K562 (cell line): ENCODE results near the gene TFDP1. TPM values are rescaled to one million over a fixed set of nuclear protein-coding genes. Genes with fewer than 3 reads are reported as not detected.

Source experiments
- ATAC-seq: fragments of 200-7000 bp; cut with Tn5 transposase; 3 replicates; pipeline ENCODE4 v1.9.1; 2020; ENCODE audit warnings: moderate library complexity
- BruUV-seq: library from RNA; stranded (reverse); fragments of 400-500 nt; replicated peaks from 2 replicates; lab custom pipeline; 2021; lab: Mats Ljungman, UMichigan
- CTCF ChIA-PET: fragments of 300-600 bp; formaldehyde crosslinking; extraction: SDS; loops from one replicate; lab custom pipeline; 2021; ENCODE audit warnings: low intra/inter-chr PET ratio; lab: Yijun Ruan, JAX
- POLR2A ChIA-PET: fragments of 300-600, 350-650 bp; sonication (Branson Sonifier 250); formaldehyde crosslinking; extraction: SDS; loops from one replicate; lab custom pipeline; 2021; ENCODE audit warnings: antibody characterized with exemption, inconsistent platforms; lab: Yijun Ruan, JAX
- DNase-seq, 4 experiments: peaks; one replicate each; pipeline versions ENCODE4 v3.0.0 to v3.0.0-alpha.2; 2011 to 2018; ENCODE audit warnings: low spot score in 3 of 4, mixed read lengths in 3 of 4; ENCODE audit errors: extremely low read depth in 1 of 4
- FAIRE-seq: peaks from 2 replicates; lab custom pipeline; 2011; peaks lifted over from hg19 to GRCh38; lab: Jason Lieb, UNC
- H2AFZ ChIP-seq: 2 replicates; pipeline ENCODE4 v1.6.0; 2011; ENCODE audit warnings: low read depth, low read length, control low read depth, inconsistent platforms
- H3K27ac ChIP-seq: fragments of 200-600 bp; 3 replicates; pipeline ENCODE4 v1.8.0; 2011; ENCODE audit warnings: low read depth, mild to moderate bottlenecking, control low read depth, inconsistent platforms, low read length, moderate library complexity, mixed read lengths; ENCODE audit errors: extremely low read depth
- H3K27me3 ChIP-seq, 2 experiments: fragments of 300-600 bp in 1 of 2; 2 replicates in 1 of 2; 3 replicates in 1 of 2; pipeline versions ENCODE4 v1.6.0 to v1.8.0; 2011; ENCODE audit warnings: inconsistent platforms in 2 of 2, low read length in 2 of 2, mild to moderate bottlenecking in 1 of 2, mixed read lengths in 1 of 2, moderate library complexity in 1 of 2; ENCODE audit not compliant: control insufficient read depth in 2 of 2, insufficient read depth in 2 of 2
- H3K36me3 ChIP-seq: fragments of 300-600 bp; 3 replicates; pipeline ENCODE4 v1.8.0; 2011; ENCODE audit warnings: mild to moderate bottlenecking, low read length, inconsistent platforms; ENCODE audit not compliant: control insufficient read depth, insufficient read depth
- H3K4me1 ChIP-seq, 2 experiments: fragments of 200-600 bp in 1 of 2; replicated peaks in 1 of 2; 2 replicates in 1 of 2; 3 replicates in 1 of 2; pipeline versions ENCODE4 v1.5.1 to v1.8.0; 2011; ENCODE audit warnings: inconsistent platforms in 2 of 2, low read length in 2 of 2, mild to moderate bottlenecking in 1 of 2, mixed read lengths in 1 of 2, moderate library complexity in 1 of 2; ENCODE audit not compliant: control insufficient read depth in 2 of 2, insufficient read depth in 2 of 2
- H3K4me2 ChIP-seq: 2 replicates; pipeline ENCODE4 v1.6.1; 2011; ENCODE audit warnings: low read length, control low read depth, inconsistent platforms, mixed read lengths; ENCODE audit not compliant: insufficient read depth
- H3K4me3 ChIP-seq: fragments of 200-600 bp; sonication (generic), shearing (Covaris generic); 2 replicates; pipeline ENCODE4 v1.5.1; 2016; ENCODE audit warnings: control low read depth, inconsistent platforms
- H3K79me2 ChIP-seq: fragments of 200-600 bp; 3 replicates; pipeline ENCODE4 v1.8.0; 2011; ENCODE audit warnings: low read length, inconsistent platforms; ENCODE audit not compliant: control insufficient read depth, insufficient read depth
- H3K9ac ChIP-seq, 2 experiments: 2 replicates each; pipeline versions ENCODE4 v1.6.0 to v1.6.1; 2011; ENCODE audit warnings: low read depth in 2 of 2, low read length in 2 of 2, control low read depth in 1 of 2, inconsistent platforms in 1 of 2, mild to moderate bottlenecking in 1 of 2, mixed read lengths in 1 of 2; ENCODE audit not compliant: insufficient read depth in 1 of 2
- H3K9me1 ChIP-seq: one replicate; pipeline ENCODE4 v1.6.0; 2011; ENCODE audit warnings: inconsistent platforms, mild to moderate bottlenecking, low read length, moderate library complexity; ENCODE audit not compliant: control insufficient read depth, insufficient read depth
- H3K9me3 ChIP-seq: replicated peaks from 2 replicates; pipeline ENCODE4 v1.5.1; 2011; ENCODE audit warnings: low read depth, low read length, inconsistent platforms; ENCODE audit not compliant: control insufficient read depth, insufficient read depth
- H4K20me1 ChIP-seq: replicated peaks from 2 replicates; pipeline ENCODE4 v1.6.1; 2011; ENCODE audit warnings: low read length, inconsistent platforms, mixed read lengths; ENCODE audit not compliant: control insufficient read depth, insufficient read depth
- ELF2 ChIP-seq: fragments of 250-450 bp; sonication (Bioruptor Pico); IDR thresholded peaks from 2 replicates; pipeline ENCODE4 v1.5.0; 2021; ENCODE audit warnings: mild to moderate bottlenecking
- ESRRA ChIP-seq: fragments of 450-650 bp; IDR thresholded peaks from 2 replicates; pipeline ENCODE4 v1.6.1; 2014; ENCODE audit warnings: low read depth, mild to moderate bottlenecking, moderate library complexity, borderline replicate concordance
- NFATC3 ChIP-seq: fragments of 450-650 bp; IDR thresholded peaks from 2 replicates; pipeline ENCODE4 v1.6.1; 2017; ENCODE audit warnings: mild to moderate bottlenecking
- RNF219 ChIP-seq: fragments of 250-450 bp; sonication (Bioruptor Pico); IDR thresholded peaks from 2 replicates; pipeline ENCODE4 v1.5.0; 2022; ENCODE audit warnings: mild to moderate bottlenecking
- ZNF263 ChIP-seq: sonication (generic); formaldehyde crosslinking; IDR thresholded peaks from 2 replicates; pipeline ENCODE4 v1.8.0; 2022; ENCODE audit warnings: mild to moderate bottlenecking, missing genetic modification reagents, borderline replicate concordance
- WGBS: fragments of 100-300 bp; shearing (Covaris generic); methylation state at CpG from one replicate; pipeline ENCODE4 v1.1.6; 2016; ENCODE audit warnings: low coverage, mixed read lengths; ENCODE audit not compliant: insufficient coverage; ENCODE audit errors: missing lambda C conversion rate; 5-methylcytosine and 5-hydroxymethylcytosine counted together
- in situ Hi-C: fragments of 300-500 bp; cut with MboI; formaldehyde crosslinking; loops from 4 replicates; pipeline ENCODE4 v1.15.0; 2018; ENCODE audit warnings: inconsistent platforms, mixed read lengths
- intact Hi-C: fragments of 100-400 bp; cut with micrococcal nuclease; formaldehyde crosslinking; loops from 2 replicates; pipeline ENCODE4 v1.14.2; 2022
- polyA plus RNA-seq, 8 experiments: library from polyadenylated mRNA; depleted of rRNA in 4 of 8; stranded (reverse) in 5 of 8; unstranded in 3 of 8; fragments of >200 nt; fragmentation: Nextera tagmentation in 2 of 8; fragmentation: Illumina TruSeq in 1 of 8; extraction: Ambion mirVana in 2 of 8; extraction: Trizol in 1 of 8; gene quantifications; 2 replicates each; pipeline versions ENCODE4 v1.2.1 to v1.2.3, GENCODE V29; 2011 to 2014; ENCODE audit warnings: inconsistent platforms in 1 of 8, missing spikeins in 1 of 8
- total RNA-seq, 7 experiments: library from RNA; depleted of rRNA in 6 of 7; stranded (reverse); fragments of >200 nt in 6 of 7; fragmentation: Illumina TruSeq in 2 of 7; extraction: Trizol in 2 of 7; gene quantifications; 2 replicates each; pipeline versions ENCODE4 v1.2.1 to v1.2.3, GENCODE V29; 2011 to 2021; ENCODE audit warnings: low replicate concordance in 1 of 7
- TF ChIP-seq, protein P1 (sequence below): fragments of 450-650 bp; formaldehyde crosslinking; IDR thresholded peaks from 2 replicates; pipeline ENCODE4 v1.4.0; 2020; ENCODE audit warnings: mild to moderate bottlenecking, moderate library complexity
- TF ChIP-seq, protein P2 (sequence below): sonication (generic); formaldehyde crosslinking; IDR thresholded peaks from 2 replicates; pipeline ENCODE4 v1.8.1; 2023; ENCODE audit warnings: mild to moderate bottlenecking, missing genetic modification reagents

TFDP1 gene
- total and polyA plus RNA-seq, 9 of the 15 experiments (the other 6 are each of a cell fraction or from before 2014, with no cell fraction given) = 33.8 to 145 (median 69.1) TPM

DNA sequence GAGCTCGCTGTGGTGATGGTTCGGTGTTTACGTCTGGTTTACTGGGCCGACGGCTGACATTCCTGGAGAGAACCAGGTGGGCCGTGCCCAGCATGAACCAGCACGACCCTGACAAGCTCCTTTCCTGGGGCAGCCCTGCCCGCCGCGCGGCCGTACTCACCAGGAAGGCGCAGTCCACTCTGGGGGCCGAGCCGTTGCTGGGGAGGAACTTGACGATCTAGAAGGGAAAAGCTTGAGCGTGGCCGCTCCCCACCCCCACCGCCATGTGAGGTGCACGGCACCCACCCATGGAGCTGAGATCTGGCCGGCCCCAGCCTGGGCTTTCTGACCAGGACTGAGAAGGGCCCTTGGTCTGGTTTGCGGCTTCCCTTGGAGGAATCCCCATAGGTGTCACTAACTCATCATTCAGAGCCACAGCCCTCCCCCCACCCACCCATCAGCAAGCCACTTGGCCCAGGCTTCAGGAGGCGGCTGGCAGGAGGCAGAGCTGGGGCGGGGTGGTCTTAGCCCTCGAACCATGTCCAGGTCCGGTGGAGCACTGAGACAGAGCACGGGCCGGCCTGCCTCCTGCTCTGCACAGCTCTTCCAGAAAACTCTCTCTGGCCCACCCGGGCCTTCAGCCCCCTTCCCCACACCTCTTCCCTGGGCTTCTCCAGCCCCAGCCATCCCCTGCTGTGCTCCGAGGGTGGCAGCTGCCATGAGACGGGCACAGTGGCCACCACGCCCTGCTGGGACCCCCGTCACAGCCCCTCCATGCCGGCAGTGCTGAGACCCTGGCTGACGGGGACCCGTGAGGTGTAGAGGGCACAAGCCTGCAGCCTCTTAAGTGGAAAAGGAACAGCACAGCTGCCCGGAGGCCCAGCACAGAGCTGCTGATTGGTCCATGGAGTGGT, 67.2 kb downstream of the TFDP1 start (continued):
- TF ChIP-seq, protein P1, sequence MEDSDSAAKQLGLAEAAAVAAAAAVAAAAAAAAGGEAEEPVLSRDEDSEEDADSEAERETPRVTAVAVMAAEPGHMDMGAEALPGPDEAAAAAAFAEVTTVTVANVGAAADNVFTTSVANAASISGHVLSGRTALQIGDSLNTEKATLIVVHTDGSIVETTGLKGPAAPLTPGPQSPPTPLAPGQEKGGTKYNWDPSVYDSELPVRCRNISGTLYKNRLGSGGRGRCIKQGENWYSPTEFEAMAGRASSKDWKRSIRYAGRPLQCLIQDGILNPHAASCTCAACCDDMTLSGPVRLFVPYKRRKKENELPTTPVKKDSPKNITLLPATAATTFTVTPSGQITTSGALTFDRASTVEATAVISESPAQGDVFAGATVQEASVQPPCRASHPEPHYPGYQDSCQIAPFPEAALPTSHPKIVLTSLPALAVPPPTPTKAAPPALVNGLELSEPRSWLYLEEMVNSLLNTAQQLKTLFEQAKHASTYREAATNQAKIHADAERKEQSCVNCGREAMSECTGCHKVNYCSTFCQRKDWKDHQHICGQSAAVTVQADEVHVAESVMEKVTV (CRISPR knock-in tag) = no peak

- intact Hi-C loops (no loop called here), in situ Hi-C loops (loop anchor here (10.0 kb wide), 1 partner anchor 262 kb away; no protein-coding TSS in a partner anchor)
- Histone ChIP-seq H3K79me2 (no peaks in the 10 kb centered on the region), H3K9ac (no peak overlapping the region), H3K27me3 (peaks cover 15 to 61% of the 10 kb centered on the region in 2 experiments; a peak in 4 of 5 replicates), H3K36me3 (no peaks in the 10 kb centered on the region), H3K9me1 (no peaks in the 10 kb centered on the region), H2AFZ (no peak overlapping the region), H3K27ac (no peak overlapping the region), H3K4me1 (peaks cover 0 to 7% of the 10 kb centered on the region in 2 experiments; a peak in 1 of 5 replicates), H3K9me3 (no peaks in the 10 kb centered on the region), H4K20me1 (no peaks in the 10 kb centered on the region; the same call in 1 of the 2 replicates), H3K4me2 (no peak overlapping the region), H3K4me3 (no peak overlapping the region)
- CTCF ChIA-PET = no interaction called here
- no peak for ATAC-seq
- no peak for DNase-seq
- no TSS peak for BruUV-seq
- WGBS = 12% methylated on average over 17 of the region's 24 CpGs
- no peak for FAIRE-seq
- POLR2A ChIA-PET = no interaction called here
- TF ChIP-seq, protein P2, sequence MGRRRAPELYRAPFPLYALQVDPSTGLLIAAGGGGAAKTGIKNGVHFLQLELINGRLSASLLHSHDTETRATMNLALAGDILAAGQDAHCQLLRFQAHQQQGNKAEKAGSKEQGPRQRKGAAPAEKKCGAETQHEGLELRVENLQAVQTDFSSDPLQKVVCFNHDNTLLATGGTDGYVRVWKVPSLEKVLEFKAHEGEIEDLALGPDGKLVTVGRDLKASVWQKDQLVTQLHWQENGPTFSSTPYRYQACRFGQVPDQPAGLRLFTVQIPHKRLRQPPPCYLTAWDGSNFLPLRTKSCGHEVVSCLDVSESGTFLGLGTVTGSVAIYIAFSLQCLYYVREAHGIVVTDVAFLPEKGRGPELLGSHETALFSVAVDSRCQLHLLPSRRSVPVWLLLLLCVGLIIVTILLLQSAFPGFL = no peak
- no peak for TF ChIP-seq NFATC3
- no peak for TF ChIP-seq ESRRA
- TF ChIP-seq ELF2 (CRISPR knock-in tag) = no peak
- no peak for TF ChIP-seq RNF219 (CRISPR knock-in tag)
- TF ChIP-seq ZNF263 (CRISPR knock-in tag) = no peak
Observed at GRCh38 chr13:113652404-113653263, 68.1 kb downstream of the TFDP1 start.
